GM21619 (cell line): ENCODE data around the gene ORC1.
"Not testable (repeated sequence)": the region's sequence is repeated elsewhere in the genome, so short reads cannot be mapped to it uniquely, and the experiment has no call there.

Experiments used
- ATAC-seq: cut with Tn5 transposase; IDR thresholded peaks from one replicate; pipeline ENCODE4 v1.9.1; 2021; ENCODE audit not compliant: unreplicated experiment

The ORC1 gene

DNA sequence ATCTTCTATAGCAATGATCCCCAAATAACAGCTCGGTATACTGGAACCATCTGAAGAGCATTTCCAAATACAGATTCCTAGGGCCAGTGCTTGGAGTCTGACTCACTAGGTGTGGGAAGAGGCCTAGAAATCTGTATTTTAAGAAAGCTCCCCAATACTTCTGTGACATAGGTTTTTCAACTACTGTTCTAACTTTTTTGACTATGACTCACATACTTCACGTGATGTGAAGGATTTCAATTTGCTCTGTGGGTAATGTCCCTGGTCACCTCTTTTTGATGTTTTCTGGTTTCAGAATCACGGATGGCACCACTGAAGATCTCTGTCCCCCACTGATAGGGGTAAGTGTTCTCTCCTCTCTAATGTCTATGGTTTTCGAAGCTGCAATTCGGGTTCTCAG lies 11.0 kb downstream of the ORC1 start:
- no peak for ATAC-seq

DNA sequence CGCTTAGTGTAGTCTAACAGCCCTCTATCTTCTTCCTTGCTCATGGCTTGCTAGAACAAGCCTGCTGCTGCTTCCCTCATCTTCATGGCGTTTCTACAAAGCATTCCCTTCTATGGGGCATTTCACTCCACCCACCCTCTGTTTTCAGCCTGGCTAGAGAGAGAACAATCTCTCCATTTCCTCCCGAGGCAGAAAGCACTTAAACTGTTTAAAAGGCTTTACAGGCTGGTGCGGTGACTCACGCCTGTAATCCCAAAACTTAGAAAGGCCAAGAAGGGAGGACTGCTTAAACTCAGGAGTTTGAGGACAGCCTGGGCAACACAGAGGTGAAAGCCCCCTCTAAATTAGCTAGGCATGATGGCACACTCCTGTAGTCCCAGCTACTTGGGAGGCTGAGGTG lies 17.8 kb downstream of the ORC1 start:
- ATAC-seq = no peak

DNA sequence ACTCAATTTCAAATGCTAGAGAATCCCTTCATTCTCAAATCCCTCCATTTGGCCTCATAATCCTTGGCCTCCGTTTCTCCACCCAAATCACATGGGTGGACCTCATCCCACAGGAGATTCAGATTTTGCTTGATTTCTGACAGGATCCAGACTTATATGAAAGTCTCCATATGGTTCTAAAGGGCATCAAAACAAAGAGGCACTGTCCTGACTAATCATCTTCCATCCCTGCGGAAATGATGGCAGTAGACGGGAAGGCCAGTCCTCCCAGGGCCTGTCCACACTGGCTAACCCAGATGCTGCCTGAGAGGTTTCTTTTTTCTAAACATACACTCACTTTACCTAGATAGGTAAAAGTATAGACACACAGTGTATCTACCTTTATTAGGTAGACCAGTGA lies 18.8 kb downstream of the ORC1 start:
- no peak for ATAC-seq

DNA sequence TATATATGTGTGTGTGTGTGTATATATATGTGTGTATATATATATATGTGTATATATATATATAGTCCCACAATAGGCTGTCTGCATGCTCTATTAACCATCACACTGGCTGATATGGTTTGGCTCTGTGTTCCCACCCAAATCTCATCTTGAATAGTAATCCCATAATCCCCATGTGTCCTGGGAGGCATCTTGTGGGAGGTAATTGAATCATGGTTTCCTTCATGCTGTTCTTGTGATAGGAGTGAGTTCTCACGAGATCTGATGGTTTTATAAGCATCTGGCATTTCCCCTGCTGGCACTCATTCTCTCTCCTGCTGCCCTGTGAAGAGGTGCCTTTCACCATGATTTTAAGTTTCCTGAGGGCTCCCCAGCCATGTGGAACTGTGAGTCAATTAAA lies 34.4 kb downstream of the ORC1 start:
- ATAC-seq = not testable (repeated sequence)

DNA sequence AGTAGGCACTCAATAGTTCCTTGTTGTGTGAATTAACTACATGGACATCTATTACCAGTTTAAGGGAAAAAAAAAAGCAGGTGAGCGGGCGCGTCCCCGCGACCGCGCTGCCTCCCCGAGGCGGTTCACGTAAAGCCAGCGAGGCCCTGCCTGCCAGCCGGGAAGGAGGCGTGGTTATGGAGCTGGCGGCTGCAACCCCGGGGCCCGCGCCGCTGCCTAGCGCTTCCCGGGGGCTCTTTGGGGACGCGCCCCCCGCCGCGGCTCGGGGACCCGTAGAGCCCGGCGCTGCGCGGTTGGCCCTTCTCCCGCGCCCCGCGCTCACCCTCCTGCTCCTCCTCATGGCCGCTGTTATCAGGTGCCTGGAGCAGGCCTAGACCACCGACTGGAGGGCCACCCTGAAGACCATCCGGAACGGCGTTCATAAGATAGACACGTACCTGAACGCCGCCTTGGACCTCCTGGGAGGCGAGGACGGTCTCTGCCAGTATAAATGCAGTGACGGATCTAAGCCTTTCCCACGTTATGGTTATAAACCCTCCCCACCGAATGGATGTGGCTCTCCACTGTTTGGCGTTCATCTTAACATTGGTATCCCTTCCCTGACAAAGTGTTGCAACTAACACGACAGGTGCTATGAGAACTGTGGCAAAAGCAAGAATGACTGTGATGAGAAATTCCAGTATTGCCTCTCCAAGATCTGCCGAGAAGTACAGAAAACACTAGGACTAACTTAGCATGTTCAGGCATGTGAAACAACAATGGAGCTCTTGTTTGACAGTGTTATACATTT lies 35.6 kb downstream of the ORC1 start:
- no peak for ATAC-seq

DNA sequence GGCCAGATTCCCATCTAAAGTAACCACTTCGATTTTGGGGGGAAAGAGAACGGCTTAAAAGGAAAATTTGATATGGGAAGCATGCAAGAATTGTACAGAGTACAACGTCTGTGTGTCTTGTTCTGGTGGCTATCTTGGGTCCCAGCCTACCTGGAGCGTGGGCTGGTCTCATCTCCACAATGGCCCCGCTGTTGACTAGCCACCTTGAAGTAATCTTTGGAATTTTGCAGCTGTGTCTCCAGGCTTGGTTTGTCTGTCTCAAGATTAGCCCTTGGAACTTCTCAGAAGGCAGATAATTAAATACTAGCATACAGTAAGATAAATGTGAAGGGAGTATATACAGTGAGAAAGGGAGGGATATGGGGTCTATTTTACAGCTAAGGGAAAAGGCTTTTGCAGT lies 37.0 kb downstream of the ORC1 start:
- ATAC-seq = no peak

DNA sequence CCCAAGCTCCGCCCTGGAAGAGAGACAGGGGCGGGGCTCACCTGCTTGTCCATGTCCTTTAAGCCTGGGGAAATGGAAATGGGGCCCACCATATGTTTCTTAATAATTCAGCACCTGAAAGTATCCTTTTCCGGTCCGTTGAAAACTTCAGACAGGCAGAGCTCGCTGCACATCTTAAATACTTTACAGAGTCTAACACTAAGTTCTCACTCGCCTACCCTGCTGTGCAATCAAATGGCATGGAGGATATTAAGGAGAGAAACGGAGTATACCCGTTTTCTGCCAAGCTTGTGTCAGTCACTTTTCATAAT lies 37.8 kb downstream of the ORC1 start:
- no peak for ATAC-seq

DNA sequence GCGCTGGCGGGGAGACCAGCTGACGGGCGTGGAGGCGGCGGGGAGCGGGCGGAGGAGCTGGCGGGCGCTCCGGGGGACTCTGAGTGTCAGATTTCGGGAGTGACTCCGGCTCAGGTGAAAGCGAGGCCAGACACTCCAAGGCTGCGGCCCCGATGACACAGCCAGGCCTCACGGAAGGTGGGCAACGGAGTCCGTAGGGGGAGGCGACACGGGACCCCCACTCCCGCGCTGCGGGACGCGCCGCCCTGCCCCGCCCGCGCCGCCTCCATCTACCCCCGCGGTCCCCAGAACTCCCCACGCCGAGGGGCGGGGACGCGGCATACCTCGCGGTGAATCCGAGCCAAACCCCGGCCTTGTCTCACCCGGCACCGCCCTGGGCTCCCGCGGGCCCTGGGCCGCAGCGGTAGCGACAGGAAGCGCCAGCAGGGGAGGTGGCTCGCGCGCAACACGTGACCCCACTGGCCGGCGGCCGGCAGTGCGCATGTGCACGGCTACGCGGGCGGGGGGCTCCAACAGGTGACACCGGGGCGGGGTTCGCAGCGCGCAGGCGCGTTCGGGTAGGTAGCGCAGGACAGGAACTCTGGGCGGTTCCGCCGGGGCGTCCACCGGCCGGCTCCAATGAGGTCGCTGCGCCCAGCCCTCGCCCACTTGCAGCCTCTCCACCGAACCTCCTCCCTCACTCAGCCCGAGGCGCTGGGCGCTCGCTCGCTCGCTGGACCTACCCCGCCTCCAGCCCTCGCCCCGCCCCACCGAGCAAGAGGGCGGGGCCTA lies 38.3 kb downstream of the ORC1 start, which contains the start of gene CC2D1B:
TSS of gene CC2D1B (minus strand) at position 460 of the 771 bp plus-strand sequence. CDS start 1,585 bp downstream, outside the sequence.
- ATAC-seq = peak; percentile 91

DNA sequence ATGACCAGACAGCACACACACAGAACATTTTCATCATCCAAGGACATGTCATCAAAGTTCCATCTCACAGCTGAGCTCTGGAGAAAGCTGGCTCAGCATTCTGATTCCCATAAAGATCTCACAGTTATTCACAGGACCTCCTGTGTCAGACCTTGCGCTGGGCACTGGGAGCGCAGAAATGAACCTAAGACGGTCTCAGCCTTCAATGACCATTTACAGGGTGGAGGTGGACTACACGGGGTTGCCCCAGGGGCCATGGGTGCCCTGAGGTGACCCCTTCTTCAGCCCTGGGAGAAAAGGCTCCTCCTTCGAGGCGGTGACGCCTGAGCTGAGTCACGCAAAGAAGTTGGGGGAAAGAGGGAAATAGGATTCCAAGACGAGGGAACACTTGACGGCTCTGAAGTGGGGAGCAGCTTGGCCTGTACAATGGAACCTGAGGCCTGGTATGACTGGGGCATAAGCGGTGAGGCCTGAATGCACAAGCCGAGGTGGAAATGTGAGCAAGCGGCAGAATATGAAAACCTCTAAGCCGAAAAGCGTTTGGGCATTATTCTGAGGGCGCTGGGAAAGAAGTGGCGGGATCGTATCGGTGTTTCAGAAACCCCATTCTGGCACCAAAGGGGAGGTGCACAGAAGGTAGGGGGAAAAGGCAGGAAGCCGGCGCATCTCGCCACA lies 39.0 kb downstream of the ORC1 start:
- no peak for ATAC-seq

DNA sequence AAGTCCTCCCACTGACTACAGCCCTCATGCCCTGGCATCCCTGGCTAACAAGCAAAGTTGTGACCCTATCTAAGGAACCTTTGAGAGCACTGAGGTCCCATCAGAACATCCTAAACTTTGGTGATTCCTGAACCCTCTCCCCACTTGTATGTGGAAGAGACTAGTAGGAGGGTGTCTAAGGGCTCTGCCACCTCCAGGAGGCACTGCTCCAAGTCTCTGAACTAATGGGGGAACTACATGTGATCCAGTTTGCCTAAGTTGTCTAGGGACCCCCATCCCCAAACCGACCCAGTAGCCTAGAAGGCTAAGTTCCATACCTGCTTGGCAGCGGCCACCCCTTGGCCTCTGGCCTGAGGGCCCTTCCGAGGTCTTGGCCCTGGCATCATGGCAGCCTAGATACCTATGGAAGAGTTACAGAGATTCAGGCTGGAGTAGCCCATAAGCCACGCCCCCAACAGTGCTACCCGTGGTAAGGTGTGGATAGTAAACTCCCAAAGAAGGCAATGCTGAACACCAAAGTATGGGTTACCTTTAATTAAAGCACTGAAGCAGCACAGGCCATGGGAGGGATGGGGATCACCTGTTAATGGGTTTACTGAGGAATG lies 39.9 kb downstream of the ORC1 start:
- no peak for ATAC-seq

DNA sequence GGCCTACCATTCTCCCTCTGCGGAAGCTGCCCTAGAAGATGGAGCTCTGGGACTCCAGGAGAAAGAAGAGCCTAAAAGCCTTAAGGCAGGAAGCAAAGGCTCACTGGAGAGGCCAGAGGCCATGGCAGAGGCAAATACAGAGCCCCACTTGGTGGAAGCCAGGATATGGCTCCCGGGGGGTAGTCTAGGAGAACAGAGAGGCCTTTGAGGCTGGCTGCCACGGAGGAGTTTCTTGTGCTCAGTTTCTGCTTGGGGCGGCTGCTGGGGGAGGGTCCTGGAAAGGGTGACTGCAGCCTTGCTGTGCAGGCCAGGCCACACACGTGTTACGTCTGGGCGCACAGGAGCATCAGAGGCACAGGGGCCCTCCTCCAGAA lies 43.6 kb downstream of the ORC1 start:
- no peak for ATAC-seq

DNA sequence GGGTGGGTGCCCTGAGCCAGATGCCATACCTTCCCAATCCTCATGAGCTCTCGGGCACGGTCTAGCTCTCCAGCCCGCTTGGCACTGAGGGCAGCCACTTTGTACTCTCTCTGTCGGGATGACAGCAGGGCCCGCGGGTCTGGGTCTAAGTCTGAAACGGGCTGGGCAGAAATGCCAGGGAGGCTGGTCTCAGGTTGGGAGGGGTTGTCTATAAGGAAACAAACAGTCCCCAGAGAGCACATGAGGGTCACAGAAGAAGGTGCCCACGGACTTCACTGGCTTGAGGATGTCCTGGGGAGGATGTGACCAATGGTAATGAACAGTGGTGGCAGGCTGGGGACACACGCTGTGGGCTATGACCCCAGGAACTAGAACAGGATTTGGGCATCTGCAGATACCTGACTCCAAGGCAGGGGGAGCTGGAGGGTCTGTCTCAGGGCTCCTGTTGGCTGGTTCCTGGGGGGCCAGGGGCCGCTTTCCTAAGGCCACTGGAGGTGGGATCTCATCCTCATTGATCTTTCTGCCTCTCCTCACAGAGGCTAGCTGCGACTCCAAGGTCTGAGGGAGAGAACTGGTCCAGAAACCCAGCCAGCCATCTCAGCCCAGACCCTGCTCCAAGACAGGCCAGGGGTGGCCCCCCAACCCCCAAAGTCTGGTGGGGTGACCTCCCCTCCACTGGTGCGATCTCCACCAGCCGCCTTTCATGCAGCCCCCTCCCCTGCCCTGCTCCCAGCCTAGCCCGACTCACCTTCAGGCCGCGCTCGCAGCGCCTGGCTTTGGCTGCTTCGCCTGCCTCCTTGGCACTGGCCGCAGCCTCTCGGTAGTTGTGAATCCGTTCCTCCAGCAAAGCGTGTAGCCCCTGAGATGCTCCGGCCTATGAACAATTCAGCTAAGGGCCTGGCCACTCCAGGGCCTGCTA lies 44.3 kb downstream of the ORC1 start:
- ATAC-seq = no peak

DNA sequence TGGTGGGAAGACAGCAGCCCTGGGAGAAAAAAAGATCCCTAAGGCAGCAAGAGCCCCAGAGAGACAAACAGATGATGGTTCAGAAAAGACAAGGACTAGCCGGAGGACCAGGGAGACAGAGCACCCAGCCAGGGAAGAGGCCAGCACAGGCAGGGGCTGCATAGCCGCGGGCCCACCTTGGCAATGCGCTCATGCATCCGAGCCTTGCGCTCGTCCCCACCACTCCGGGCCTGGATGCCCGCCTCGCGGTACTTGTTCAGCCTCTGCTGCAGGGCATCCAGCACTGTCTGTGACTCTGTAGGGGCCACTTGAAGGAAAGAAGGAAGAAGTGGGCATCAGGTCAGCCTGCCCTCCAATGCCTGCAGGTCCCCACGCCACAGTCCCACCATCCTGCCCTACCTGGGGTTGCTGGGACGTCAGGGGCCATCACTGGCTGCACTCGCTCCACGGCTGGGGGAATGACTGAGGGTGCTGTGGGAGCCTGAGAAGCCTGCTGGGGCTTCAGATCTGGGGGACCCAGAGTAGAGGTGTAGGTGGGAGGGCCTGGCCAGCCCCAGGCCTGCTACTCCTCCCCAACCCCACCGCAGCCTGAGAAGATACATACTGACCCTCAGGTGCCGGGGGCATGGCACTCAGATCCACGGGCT lies 45.2 kb downstream of the ORC1 start:
- no peak for ATAC-seq

DNA sequence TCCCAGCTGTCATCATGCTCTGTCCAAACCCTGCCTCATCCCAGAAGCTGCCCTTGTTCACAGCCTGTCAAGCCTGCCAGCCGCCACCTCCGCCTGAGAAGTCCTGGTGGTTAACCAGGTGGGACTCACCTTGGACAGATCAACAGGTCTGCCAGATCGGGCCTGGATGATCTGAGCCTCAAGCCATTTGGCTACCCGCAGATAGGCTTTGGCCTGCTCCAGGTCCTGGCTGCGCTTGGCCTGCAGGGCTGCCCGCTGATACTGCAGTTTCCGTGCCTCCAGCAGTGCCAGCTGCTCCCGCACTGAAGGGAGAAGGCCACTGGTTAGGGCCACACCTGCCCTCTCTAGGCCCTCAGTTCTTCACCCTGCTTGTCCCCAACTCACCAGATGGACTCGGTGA lies 46.8 kb downstream of the ORC1 start:
- ATAC-seq = no peak

DNA sequence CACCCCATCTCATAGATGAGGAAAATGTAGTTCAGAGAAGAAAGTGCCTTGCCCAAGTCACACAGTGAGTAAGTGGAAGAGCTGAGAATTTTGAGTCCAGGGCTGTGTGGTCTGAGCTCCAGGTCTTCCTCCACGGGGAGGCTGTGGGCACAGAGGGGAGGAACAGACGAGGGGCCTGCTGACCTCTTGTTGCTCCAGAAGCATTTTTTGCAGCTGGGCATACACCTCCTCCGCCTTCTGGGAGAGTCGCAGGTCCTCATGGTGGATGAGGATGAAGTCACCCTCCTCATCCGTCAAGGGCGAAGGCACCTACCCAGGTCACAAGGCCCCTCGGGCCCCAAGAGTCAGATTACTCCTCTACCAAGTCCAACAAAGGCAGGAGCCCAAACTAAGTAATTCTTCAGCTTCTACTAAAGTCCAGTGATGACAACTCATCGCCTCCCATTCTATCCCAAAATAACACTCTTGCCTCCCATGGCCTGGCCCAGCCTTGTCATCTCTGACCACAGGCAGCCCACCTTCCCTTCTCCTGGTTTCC lies 47.3 kb downstream of the ORC1 start:
- ATAC-seq = no peak

DNA sequence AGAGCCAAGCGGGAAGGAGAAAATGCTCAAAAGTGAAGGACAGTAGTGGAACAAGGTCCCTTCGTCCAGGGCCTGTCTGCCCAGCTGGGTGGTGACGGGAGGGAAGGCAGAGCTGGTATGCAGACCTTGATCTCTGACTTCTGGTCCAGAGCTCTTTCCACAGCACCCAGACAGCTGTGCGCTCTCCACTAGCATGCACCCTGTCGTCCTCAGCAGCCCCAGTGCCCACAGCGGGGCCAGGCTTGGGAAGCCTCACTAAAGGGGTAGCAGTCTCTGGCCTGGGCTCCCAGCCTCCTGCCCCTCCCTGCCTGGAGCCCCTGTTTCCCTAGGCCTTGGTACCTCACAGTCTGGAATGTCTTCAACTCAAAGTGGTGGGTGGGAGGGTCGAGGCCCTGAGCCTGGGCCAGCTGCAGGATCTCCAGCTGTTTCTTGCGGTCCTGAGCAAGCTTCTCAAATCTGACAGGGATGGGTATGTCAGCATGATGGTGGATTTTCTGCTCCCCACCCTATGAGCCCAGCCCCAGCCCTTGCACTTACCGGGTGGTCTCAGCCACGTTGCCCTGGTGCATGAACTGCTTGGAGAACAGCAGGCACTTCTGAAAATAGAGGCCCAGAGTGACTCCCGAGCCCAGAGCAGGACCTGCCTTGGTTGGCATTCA lies 48.2 kb downstream of the ORC1 start:
- no peak for ATAC-seq

DNA sequence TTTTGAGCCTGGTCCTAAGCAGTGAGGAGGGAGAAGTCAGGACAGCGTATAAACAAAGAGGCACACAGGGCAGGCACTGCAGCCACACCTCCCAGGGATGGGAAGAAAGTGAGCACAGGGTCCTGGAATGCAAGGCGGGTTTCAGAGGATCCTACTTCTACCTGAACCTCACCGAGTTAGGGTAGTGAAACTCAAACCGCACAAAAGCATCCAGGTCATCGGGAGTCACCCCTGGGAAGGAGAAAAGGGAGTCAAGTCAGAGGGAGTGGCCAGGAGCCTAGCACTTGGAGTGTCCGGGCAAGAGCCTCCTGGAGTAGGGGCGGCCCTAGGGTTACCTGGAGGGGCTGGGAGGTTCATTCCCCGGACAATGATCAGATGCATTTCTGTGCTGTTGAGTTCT lies 48.8 kb downstream of the ORC1 start:
- no peak for ATAC-seq

DNA sequence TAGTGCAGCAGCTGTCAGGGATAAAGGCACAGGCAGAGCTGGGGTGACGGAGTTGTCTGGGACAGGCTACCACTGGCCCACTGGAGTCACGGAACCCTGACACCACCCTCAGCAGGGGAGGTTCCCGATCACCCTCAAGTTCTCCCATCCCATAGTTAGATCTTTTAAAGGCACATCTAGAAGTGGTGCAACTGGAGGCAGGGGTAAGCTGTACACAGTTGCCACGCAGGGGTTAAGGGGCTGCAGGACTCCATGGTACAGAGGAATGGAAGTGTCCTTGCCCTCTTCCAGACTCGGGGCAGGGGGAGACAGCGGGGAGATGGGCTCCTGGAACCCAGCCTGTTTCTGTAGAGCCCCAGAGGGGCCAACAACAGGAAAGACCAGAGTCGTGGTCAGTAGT lies 51.5 kb downstream of the ORC1 start:
- ATAC-seq = no peak

DNA sequence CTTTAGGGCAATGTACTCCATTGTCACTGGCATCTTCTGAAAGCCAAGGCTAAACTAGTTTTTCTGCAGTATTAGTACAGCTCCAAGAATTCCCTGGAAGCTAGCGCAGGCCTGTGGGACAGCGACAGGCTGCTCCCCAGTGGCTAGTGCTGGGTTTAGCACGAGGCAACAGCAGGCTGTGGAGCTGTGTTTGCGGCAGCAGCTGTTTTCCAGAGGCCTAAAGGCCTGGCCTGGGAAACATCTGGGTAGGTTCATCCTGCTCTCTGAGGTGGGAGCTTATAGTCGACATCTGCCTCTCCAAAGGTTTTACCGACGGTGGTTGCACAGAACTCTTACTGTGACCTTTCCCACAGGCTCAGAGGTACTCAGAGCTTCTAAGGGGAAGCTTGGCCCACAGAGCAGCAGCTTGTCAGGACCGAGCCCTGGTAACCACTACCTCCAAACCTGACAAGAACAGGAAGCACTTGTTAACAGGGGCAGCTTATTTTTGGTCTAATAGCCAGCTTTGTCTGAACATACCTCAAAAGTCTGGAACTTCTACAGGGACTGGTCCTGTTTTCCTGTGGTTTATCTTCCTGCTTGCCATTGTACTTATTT lies 55.4 kb downstream of the ORC1 start:
- no peak for ATAC-seq
